HepG2 (cell line): Measurements from ENCODE around the gene GOLGB1. TPM values are rescaled to one million over a fixed set of nuclear protein-coding genes. Genes with fewer than 3 reads are reported as not detected.
A peak's percentile ranks its signal among the peaks of the same experiment; 100 is the strongest.

Experiments
- FIP1L1 ChIP-seq: fragments of 200-400 bp; formaldehyde crosslinking; IDR thresholded peaks from 2 replicates; pipeline ENCODE4 v1.6.1; 2018; ENCODE audit warnings: low read depth, mild to moderate bottlenecking, low read length, moderate library complexity, borderline replicate concordance; ENCODE audit not compliant: insufficient read depth
- GATA4 ChIP-seq: sonication (generic); IDR thresholded peaks from 2 replicates; pipeline ENCODE4 v1.6.1; 2016; ENCODE audit warnings: antibody characterized with exemption, low read depth, borderline replicate concordance
- MAF1 ChIP-seq: sonication (generic); formaldehyde crosslinking; IDR thresholded peaks from 2 replicates; pipeline ENCODE4 v1.5.0; 2020; ENCODE audit warnings: missing genetic modification reagents, borderline replicate concordance
- MEF2D ChIP-seq: sonication (generic); formaldehyde crosslinking; IDR thresholded peaks from 2 replicates; pipeline ENCODE4 v1.5.1; 2020; ENCODE audit warnings: mild to moderate bottlenecking, missing genetic modification reagents
- MYNN ChIP-seq: sonication (generic); formaldehyde crosslinking; IDR thresholded peaks from 2 replicates; pipeline ENCODE4 v1.4.0; 2020; ENCODE audit warnings: mild to moderate bottlenecking, low read depth, missing genetic modification reagents
- SMC3 ChIP-seq: IDR thresholded peaks from 2 replicates; pipeline ENCODE4 v1.6.1; 2011; ENCODE audit warnings: low read length, improper control_type of control experiment
- SNAI1 ChIP-seq: sonication (generic); formaldehyde crosslinking; IDR thresholded peaks from 2 replicates; pipeline ENCODE4 v1.5.0; 2020; ENCODE audit warnings: mild to moderate bottlenecking, missing genetic modification reagents, borderline replicate concordance
- SOX6 ChIP-seq, 2 experiments: fragments of 450-650 bp in 1 of 2; sonication (generic) in 1 of 2; formaldehyde crosslinking in 1 of 2; IDR thresholded peaks; 2 replicates each; pipeline versions ENCODE4 v1.4.0 to v1.6.1; 2017 to 2020; ENCODE audit warnings: antibody characterized with exemption in 1 of 2, mild to moderate bottlenecking in 1 of 2, missing genetic modification reagents in 1 of 2
- ZNF225 ChIP-seq: sonication (generic); formaldehyde crosslinking; IDR thresholded peaks from 2 replicates; pipeline ENCODE4 v1.4.0; 2020; ENCODE audit warnings: mild to moderate bottlenecking, missing genetic modification reagents
- ZNF256 ChIP-seq: sonication (generic); formaldehyde crosslinking; conservative IDR thresholded peaks from 2 replicates; pipeline ENCODE4 v1.4.0; 2020; ENCODE audit warnings: missing genetic modification reagents
- ZNF264 ChIP-seq: sonication (generic); formaldehyde crosslinking; IDR thresholded peaks from 2 replicates; pipeline ENCODE4 v1.4.0; 2020; ENCODE audit warnings: missing genetic modification reagents
- ZNF672 ChIP-seq: sonication (generic); formaldehyde crosslinking; IDR thresholded peaks from 2 replicates; pipeline ENCODE4 v1.8.1; 2022; ENCODE audit warnings: missing genetic modification reagents
- ZNF773 ChIP-seq: sonication (generic); formaldehyde crosslinking; IDR thresholded peaks from 2 replicates; pipeline ENCODE4 v1.4.0; 2020; ENCODE audit warnings: missing genetic modification reagents, borderline replicate concordance
- ZNF790 ChIP-seq: sonication (generic); formaldehyde crosslinking; IDR thresholded peaks from 2 replicates; pipeline ENCODE4 v1.8.0; 2022; ENCODE audit warnings: missing genetic modification reagents, mild to moderate bottlenecking, borderline replicate concordance
- ZSCAN31 ChIP-seq: sonication (generic); formaldehyde crosslinking; IDR thresholded peaks from 2 replicates; pipeline ENCODE4 v1.5.0; 2020; ENCODE audit warnings: low read depth, mild to moderate bottlenecking, missing genetic modification reagents
- polyA plus RNA-seq, 8 experiments: library from polyadenylated mRNA; depleted of rRNA in 3 of 8; stranded (reverse) in 7 of 8; unstranded in 1 of 8; fragments of >200 nt; fragmentation: Illumina TruSeq in 4 of 8; extraction: Trizol in 4 of 8; gene quantifications; 2 replicates each; pipeline versions ENCODE4 v1.2.1 to v1.2.3, GENCODE V29; 2011 to 2016; ENCODE audit warnings: low read depth in 4 of 8, missing spikeins in 1 of 8, mixed read lengths in 1 of 8; ENCODE audit not compliant: insufficient read depth in 1 of 8
- total RNA-seq, 5 experiments: library from RNA; depleted of rRNA; stranded (reverse); fragments of >200 nt; fragmentation: Illumina TruSeq; extraction: Trizol; gene quantifications; 2 replicates each; pipeline ENCODE4 v1.2.3, GENCODE V29; 2016; ENCODE audit warnings: low read depth in 1 of 5
- TF ChIP-seq, protein P1 (sequence below): sonication (generic); IDR thresholded peaks from 2 replicates; pipeline ENCODE4 v1.6.1; 2016; ENCODE audit warnings: low read depth, borderline replicate concordance
- TF ChIP-seq, protein P2 (sequence below): IDR thresholded peaks from 2 replicates; pipeline ENCODE4 v1.4.0; 2020; ENCODE audit warnings: mild to moderate bottlenecking, missing genetic modification reagents
- TF ChIP-seq, protein P3 (sequence below): sonication (generic); formaldehyde crosslinking; IDR thresholded peaks from 2 replicates; pipeline ENCODE4 v1.5.0; 2020; ENCODE audit warnings: missing genetic modification reagents
- TF ChIP-seq, protein P4 (sequence below): fragments of 450-650 bp; IDR thresholded peaks from 2 replicates; pipeline ENCODE4 v1.6.1; 2017; ENCODE audit warnings: mild to moderate bottlenecking

The GOLGB1 gene
- total and polyA plus RNA-seq, 2 of the 13 experiments (the other 11 are each of a cell fraction or from before 2014, with no cell fraction given), result 13.1 to 39.5 TPM

DNA sequence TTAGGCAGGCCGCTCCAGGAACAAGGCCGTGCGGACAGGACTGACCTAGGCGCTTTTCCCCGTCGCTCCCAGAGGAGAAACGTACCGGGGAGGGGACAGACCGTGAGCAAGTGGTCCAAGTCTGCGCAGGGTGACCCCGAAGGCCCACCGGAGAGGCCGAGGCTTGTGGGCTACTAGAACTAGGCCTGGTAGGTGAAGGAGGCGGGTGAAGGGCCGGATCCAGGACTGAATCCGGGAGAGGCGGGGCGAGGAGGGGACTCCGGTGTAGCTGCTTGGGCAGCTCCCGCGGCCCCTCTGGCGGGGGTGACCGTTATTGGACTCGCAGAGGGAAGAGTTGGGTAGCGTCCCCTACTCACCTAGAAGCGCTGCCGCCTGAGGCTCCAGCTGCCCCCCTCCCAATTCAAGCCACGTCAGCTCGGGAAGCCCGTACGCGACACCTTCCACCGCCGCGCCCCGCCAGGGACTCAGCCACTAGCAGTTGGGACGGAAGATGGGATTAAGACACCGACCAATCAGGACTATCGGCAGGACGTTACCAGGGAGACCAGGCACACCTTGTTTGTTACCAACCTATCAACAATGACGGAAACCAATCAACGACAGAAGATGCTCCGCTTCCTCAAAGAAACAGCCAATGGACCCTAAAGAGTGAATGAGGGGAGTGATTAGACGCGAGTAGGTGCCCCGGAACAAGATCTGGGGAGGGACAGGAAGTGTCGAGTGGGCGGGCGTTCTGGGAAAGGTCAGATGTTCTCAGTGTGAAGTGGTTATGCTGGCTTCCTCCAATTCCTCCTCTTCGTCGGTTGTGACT is at the start of gene GOLGB1 (continued):
- TF ChIP-seq SOX6 (IDR thresholded peaks at IDR 0.05) (no peak), SOX6 (CRISPR knock-in tag; IDR thresholded peaks at IDR 0.05) (peak; percentile 27; the same call in 1 of the 2 replicates), MYNN (no peak; the same call in 1 of the 2 replicates), ZNF264 (CRISPR knock-in tag) (peak; percentile 78), ZSCAN31 (CRISPR knock-in tag) (no peak), MAF1 (CRISPR knock-in tag) (no peak), ZNF225 (CRISPR knock-in tag) (peak; percentile 82; the same call in 1 of the 2 replicates), SNAI1 (CRISPR knock-in tag) (no peak), FIP1L1 (no peak), ZNF773 (CRISPR knock-in tag) (no peak; the same call in 1 of the 2 replicates), ZNF672 (CRISPR knock-in tag) (no peak), ZNF256 (CRISPR knock-in tag) (peak; percentile 25; the same call in 1 of the 2 replicates), MEF2D (peak; percentile 59; the same call in 1 of the 2 replicates), ZNF790 (no peak), GATA4 (peak; percentile 66; the same call in 1 of the 2 replicates), SMC3 (no peak)
- TF ChIP-seq, protein P1, sequence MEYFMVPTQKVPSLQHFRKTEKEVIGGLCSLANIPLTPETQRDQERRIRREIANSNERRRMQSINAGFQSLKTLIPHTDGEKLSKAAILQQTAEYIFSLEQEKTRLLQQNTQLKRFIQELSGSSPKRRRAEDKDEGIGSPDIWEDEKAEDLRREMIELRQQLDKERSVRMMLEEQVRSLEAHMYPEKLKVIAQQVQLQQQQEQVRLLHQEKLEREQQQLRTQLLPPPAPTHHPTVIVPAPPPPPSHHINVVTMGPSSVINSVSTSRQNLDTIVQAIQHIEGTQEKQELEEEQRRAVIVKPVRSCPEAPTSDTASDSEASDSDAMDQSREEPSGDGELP, result no peak; the same call in 1 of the 2 replicates
- TF ChIP-seq, protein P2, sequence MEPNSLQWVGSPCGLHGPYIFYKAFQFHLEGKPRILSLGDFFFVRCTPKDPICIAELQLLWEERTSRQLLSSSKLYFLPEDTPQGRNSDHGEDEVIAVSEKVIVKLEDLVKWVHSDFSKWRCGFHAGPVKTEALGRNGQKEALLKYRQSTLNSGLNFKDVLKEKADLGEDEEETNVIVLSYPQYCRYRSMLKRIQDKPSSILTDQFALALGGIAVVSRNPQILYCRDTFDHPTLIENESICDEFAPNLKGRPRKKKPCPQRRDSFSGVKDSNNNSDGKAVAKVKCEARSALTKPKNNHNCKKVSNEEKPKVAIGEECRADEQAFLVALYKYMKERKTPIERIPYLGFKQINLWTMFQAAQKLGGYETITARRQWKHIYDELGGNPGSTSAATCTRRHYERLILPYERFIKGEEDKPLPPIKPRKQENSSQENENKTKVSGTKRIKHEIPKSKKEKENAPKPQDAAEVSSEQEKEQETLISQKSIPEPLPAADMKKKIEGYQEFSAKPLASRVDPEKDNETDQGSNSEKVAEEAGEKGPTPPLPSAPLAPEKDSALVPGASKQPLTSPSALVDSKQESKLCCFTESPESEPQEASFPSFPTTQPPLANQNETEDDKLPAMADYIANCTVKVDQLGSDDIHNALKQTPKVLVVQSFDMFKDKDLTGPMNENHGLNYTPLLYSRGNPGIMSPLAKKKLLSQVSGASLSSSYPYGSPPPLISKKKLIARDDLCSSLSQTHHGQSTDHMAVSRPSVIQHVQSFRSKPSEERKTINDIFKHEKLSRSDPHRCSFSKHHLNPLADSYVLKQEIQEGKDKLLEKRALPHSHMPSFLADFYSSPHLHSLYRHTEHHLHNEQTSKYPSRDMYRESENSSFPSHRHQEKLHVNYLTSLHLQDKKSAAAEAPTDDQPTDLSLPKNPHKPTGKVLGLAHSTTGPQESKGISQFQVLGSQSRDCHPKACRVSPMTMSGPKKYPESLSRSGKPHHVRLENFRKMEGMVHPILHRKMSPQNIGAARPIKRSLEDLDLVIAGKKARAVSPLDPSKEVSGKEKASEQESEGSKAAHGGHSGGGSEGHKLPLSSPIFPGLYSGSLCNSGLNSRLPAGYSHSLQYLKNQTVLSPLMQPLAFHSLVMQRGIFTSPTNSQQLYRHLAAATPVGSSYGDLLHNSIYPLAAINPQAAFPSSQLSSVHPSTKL, result peak; percentile 31
- TF ChIP-seq, protein P3, sequence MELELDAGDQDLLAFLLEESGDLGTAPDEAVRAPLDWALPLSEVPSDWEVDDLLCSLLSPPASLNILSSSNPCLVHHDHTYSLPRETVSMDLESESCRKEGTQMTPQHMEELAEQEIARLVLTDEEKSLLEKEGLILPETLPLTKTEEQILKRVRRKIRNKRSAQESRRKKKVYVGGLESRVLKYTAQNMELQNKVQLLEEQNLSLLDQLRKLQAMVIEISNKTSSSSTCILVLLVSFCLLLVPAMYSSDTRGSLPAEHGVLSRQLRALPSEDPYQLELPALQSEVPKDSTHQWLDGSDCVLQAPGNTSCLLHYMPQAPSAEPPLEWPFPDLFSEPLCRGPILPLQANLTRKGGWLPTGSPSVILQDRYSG (CRISPR knock-in tag), result 0 out of 2 replicates have a peak, but pooled peaks have one; percentile 36
- TF ChIP-seq, protein P4, sequence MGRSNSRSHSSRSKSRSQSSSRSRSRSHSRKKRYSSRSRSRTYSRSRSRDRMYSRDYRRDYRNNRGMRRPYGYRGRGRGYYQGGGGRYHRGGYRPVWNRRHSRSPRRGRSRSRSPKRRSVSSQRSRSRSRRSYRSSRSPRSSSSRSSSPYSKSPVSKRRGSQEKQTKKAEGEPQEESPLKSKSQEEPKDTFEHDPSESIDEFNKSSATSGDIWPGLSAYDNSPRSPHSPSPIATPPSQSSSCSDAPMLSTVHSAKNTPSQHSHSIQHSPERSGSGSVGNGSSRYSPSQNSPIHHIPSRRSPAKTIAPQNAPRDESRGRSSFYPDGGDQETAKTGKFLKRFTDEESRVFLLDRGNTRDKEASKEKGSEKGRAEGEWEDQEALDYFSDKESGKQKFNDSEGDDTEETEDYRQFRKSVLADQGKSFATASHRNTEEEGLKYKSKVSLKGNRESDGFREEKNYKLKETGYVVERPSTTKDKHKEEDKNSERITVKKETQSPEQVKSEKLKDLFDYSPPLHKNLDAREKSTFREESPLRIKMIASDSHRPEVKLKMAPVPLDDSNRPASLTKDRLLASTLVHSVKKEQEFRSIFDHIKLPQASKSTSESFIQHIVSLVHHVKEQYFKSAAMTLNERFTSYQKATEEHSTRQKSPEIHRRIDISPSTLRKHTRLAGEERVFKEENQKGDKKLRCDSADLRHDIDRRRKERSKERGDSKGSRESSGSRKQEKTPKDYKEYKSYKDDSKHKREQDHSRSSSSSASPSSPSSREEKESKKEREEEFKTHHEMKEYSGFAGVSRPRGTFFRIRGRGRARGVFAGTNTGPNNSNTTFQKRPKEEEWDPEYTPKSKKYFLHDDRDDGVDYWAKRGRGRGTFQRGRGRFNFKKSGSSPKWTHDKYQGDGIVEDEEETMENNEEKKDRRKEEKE, result no peak
